Hepatocyte (in vitro differentiated cells): ENCODE data around the gene MARCHF5. TPM values are rescaled to one million over a fixed set of nuclear protein-coding genes. Genes with fewer than 3 reads are reported as not detected.
A peak's percentile ranks its signal among the peaks of the same experiment; 100 is the strongest.

Source experiments
- DNase-seq: peaks from one replicate; pipeline ENCODE4 v3.0.0-alpha.2; 2016; ENCODE audit warnings: low spot score
- H2AFZ ChIP-seq: fragments of 200-600 bp; sonication (generic); 2 replicates; pipeline ENCODE4 v1.6.0; 2016; ENCODE audit warnings: antibody characterized with exemption, mild to moderate bottlenecking
- H3K27ac ChIP-seq: fragments of 200-600 bp; sonication (generic); 2 replicates; pipeline ENCODE4 v1.5.1; 2016; ENCODE audit warnings: mild to moderate bottlenecking
- H3K27me3 ChIP-seq: fragments of 200-600 bp; sonication (generic); 2 replicates; pipeline ENCODE4 v1.6.1; 2016
- H3K36me3 ChIP-seq: fragments of 200-600 bp; sonication (generic); replicated peaks from 2 replicates; pipeline ENCODE4 v1.5.1; 2016; ENCODE audit warnings: low read depth; ENCODE audit not compliant: insufficient read depth
- H3K4me1 ChIP-seq: fragments of 200-600 bp; sonication (generic); 2 replicates; pipeline ENCODE4 v1.5.1; 2016; ENCODE audit warnings: mild to moderate bottlenecking, moderate library complexity; ENCODE audit not compliant: insufficient read depth
- H3K4me2 ChIP-seq: fragments of 200-600 bp; sonication (generic); 2 replicates; pipeline ENCODE4 v1.6.0; 2016
- H3K4me3 ChIP-seq: fragments of 200-600 bp; sonication (generic); 2 replicates; pipeline ENCODE4 v1.5.1; 2016; ENCODE audit warnings: mild to moderate bottlenecking
- H3K79me2 ChIP-seq: fragments of 200-600 bp; sonication (generic); 2 replicates; pipeline ENCODE4 v1.6.0; 2017; ENCODE audit warnings: mild to moderate bottlenecking
- H3K9me2 ChIP-seq: fragments of 200-600 bp; sonication (generic); replicated peaks from 2 replicates; pipeline ENCODE4 v1.6.0; 2017; ENCODE audit warnings: mild to moderate bottlenecking; ENCODE audit not compliant: insufficient read depth
- H3K9me3 ChIP-seq: fragments of 200-600 bp; sonication (generic); 2 replicates; pipeline ENCODE4 v1.5.1; 2016; ENCODE audit warnings: low read depth, mild to moderate bottlenecking
- H4K20me1 ChIP-seq: fragments of 200-600 bp; sonication (generic); 2 replicates; pipeline ENCODE4 v1.6.0; 2016; ENCODE audit warnings: mild to moderate bottlenecking; ENCODE audit not compliant: insufficient read depth, poor library complexity, severe bottlenecking
- CTCF ChIP-seq: fragments of 200-600 bp; sonication (generic); IDR thresholded peaks from 2 replicates; pipeline ENCODE4 v1.5.1; 2016; ENCODE audit warnings: antibody characterized with exemption, mild to moderate bottlenecking; ENCODE audit not compliant: poor library complexity
- EZH2 ChIP-seq: fragments of 200-600 bp; sonication (generic); IDR thresholded peaks from 2 replicates; pipeline ENCODE4 v1.6.1; 2016; ENCODE audit warnings: antibody characterized with exemption, mild to moderate bottlenecking, borderline replicate concordance
- EZH2phosphoT487 ChIP-seq: fragments of 200-600 bp; sonication (generic); IDR thresholded peaks from one replicate; pipeline ENCODE4 v1.6.1; 2018; ENCODE audit warnings: antibody characterized with exemption, mild to moderate bottlenecking, low read depth, moderate library complexity; ENCODE audit not compliant: unreplicated experiment, severe bottlenecking
- WGBS: methylation state at CpG from one replicate; pipeline ENCODE4 v1.1.6; 2016; ENCODE audit warnings: low lambda C conversion rate; ENCODE audit errors: missing lambda C conversion rate; 5-methylcytosine and 5-hydroxymethylcytosine counted together
- polyA plus RNA-seq: library from polyadenylated mRNA; unstranded; fragments of >200 nt; fragmentation: Nextera tagmentation; extraction: Ambion mirVana; gene quantifications from 2 replicates; pipeline ENCODE4 v1.2.1, GENCODE V29; 2016
- total RNA-seq: library from RNA; depleted of rRNA; stranded (reverse); fragments of >200 nt; gene quantifications from 2 replicates; pipeline ENCODE4 v1.2.3, GENCODE V29; 2014

MARCHF5 gene
- total and polyA plus RNA-seq, 2 experiments from 2014 or later, result 36.4 to 62.2 TPM

- Histone ChIP-seq H3K9me3 (no peaks in the 10 kb centered on the region), H3K9me2 (no peaks in the 10 kb centered on the region), H3K79me2 (peaks cover 11% of the 10 kb centered on the region), H3K4me2 (peak overlapping the region; percentile 72), H3K4me1 (peaks cover 6% of the 10 kb centered on the region), H3K27me3 (no peaks in the 10 kb centered on the region), H4K20me1 (no peaks in the 10 kb centered on the region), H2AFZ (peak overlapping the region; percentile 45), H3K27ac (peak overlapping the region; percentile 62), H3K36me3 (no peaks in the 10 kb centered on the region), H3K4me3 (peak overlapping the region; percentile 13)
- DNase-seq, result peak; percentile 81
- TF ChIP-seq CTCF, result no peak
- TF ChIP-seq EZH2phosphoT487, result no peak
- no peak for TF ChIP-seq EZH2
- WGBS, result 3% methylated on average over 8 of the region's 8 CpGs
Measured at GRCh38 chr10:92242910-92243671, 47.9 kb upstream of the MARCHF5 start.

GRCh38 chr10:92244796-92245195 lies 46.2 kb upstream of the MARCHF5 start:
- Histone ChIP-seq H3K79me2 (peaks cover 9% of the 10 kb centered on the region), H3K27ac (no peak overlapping the region), H3K4me2 (no peak overlapping the region), H2AFZ (no peak overlapping the region), H3K36me3 (no peaks in the 10 kb centered on the region), H4K20me1 (no peaks in the 10 kb centered on the region), H3K27me3 (no peaks in the 10 kb centered on the region), H3K9me2 (no peaks in the 10 kb centered on the region), H3K4me1 (no peaks in the 10 kb centered on the region), H3K4me3 (no peak overlapping the region), H3K9me3 (no peaks in the 10 kb centered on the region)
- 92% methylated on average over 3 of the region's 3 CpGs for WGBS
- TF ChIP-seq EZH2 (no peak), EZH2phosphoT487 (no peak), CTCF (no peak)
- no peak for DNase-seq

GRCh38 chr10:92248566-92248965 lies 42.4 kb upstream of the MARCHF5 start:
- no peaks in the 10 kb centered on the region for H3K27me3 ChIP-seq
- no peaks in the 10 kb centered on the region for H3K4me1 ChIP-seq
- no peaks in the 10 kb centered on the region for H4K20me1 ChIP-seq
- H3K79me2 ChIP-seq, result peaks cover 3% of the 10 kb centered on the region
- no peaks in the 10 kb centered on the region for H3K9me2 ChIP-seq
- TF ChIP-seq EZH2phosphoT487, result no peak
- TF ChIP-seq EZH2, result no peak
- TF ChIP-seq CTCF, result no peak
- H2AFZ ChIP-seq, result no peak overlapping the region
- no peaks in the 10 kb centered on the region for H3K9me3 ChIP-seq
- H3K4me2 ChIP-seq, result no peak overlapping the region
- H3K36me3 ChIP-seq, result no peaks in the 10 kb centered on the region
- no peak for DNase-seq
- no peak overlapping the region for H3K27ac ChIP-seq
- no peak overlapping the region for H3K4me3 ChIP-seq
- WGBS, result 98% methylated on average over 2 of the region's 2 CpGs
